H1 (cell line): Measurements from ENCODE around the gene LPAR2. TPM values are rescaled to one million over a fixed set of nuclear protein-coding genes. Genes with fewer than 3 reads are reported as not detected.
A peak's percentile ranks its signal among the peaks of the same experiment; 100 is the strongest.

Source experiments
- ATF2 ChIP-seq: IDR thresholded peaks from 2 replicates; pipeline ENCODE4 v1.6.1; 2012; ENCODE audit warnings: low read length, inconsistent platforms
- BRCA1 ChIP-seq: IDR thresholded peaks from 2 replicates; pipeline ENCODE4 v1.6.1; 2012; ENCODE audit warnings: low read depth, low read length, improper control_type of control experiment
- CEBPB ChIP-seq: IDR thresholded peaks from 2 replicates; pipeline ENCODE4 v1.6.1; 2012; ENCODE audit warnings: low read depth, low read length
- EP300 ChIP-seq, 2 experiments: IDR thresholded peaks; 1 replicate in 1 of 2; 2 replicates in 1 of 2; pipeline ENCODE4 v1.6.1; 2011 to 2012; ENCODE audit warnings: low read depth in 2 of 2, low read length in 2 of 2, mild to moderate bottlenecking in 2 of 2, borderline replicate concordance in 1 of 2, inconsistent platforms in 1 of 2, moderate library complexity in 1 of 2
- FOSL1 ChIP-seq: IDR thresholded peaks from 2 replicates; pipeline ENCODE4 v1.6.1; 2011; ENCODE audit warnings: mild to moderate bottlenecking, low read depth, low read length, moderate library complexity; ENCODE audit not compliant: insufficient read depth
- GABPA ChIP-seq: IDR thresholded peaks from 2 replicates; pipeline ENCODE4 v1.6.1; 2011; ENCODE audit warnings: mild to moderate bottlenecking, low read length, moderate library complexity, borderline replicate concordance; ENCODE audit not compliant: insufficient read depth
- JUN ChIP-seq: IDR thresholded peaks from 2 replicates; pipeline ENCODE4 v1.6.1; 2011; ENCODE audit warnings: low read depth, mild to moderate bottlenecking, improper control_type of control experiment, low read length
- KDM1A ChIP-seq: fragments of 200-600, 300-600 bp; sonication (generic); IDR thresholded peaks from 2 replicates; pipeline ENCODE4 v1.7.1; 2016; ENCODE audit warnings: mild to moderate bottlenecking, low read length, borderline replicate concordance
- KDM4A ChIP-seq: IDR thresholded peaks from one replicate; pipeline ENCODE4 v1.7.1; 2012; ENCODE audit warnings: low read depth, mild to moderate bottlenecking, moderate library complexity, low read length, inconsistent platforms; ENCODE audit not compliant: severe bottlenecking
- KDM5A ChIP-seq: fragments of 200-600 bp; IDR thresholded peaks from 2 replicates; pipeline ENCODE4 v1.7.1; 2012; ENCODE audit warnings: mild to moderate bottlenecking, low read length, inconsistent platforms, mixed read lengths
- NANOG ChIP-seq: IDR thresholded peaks from 2 replicates; pipeline ENCODE4 v1.6.1; 2011; ENCODE audit warnings: low read length, low read depth, mild to moderate bottlenecking, inconsistent platforms; ENCODE audit not compliant: insufficient read depth, poor library complexity, severe bottlenecking
- PHF8 ChIP-seq: fragments of 200-600 bp; sonication (generic); conservative IDR thresholded peaks from 2 replicates; pipeline ENCODE4 v1.7.1; 2012; ENCODE audit warnings: low read depth, mild to moderate bottlenecking, inconsistent platforms, low read length, moderate library complexity
- POLR2AphosphoS5 ChIP-seq: IDR thresholded peaks from 2 replicates; pipeline ENCODE4 v1.6.1; 2011; ENCODE audit warnings: low read depth, low read length
- RNF2 ChIP-seq: fragments of 200-900, 300-1000 bp; sonication (generic); IDR thresholded peaks from 2 replicates; pipeline ENCODE4 v1.7.1; 2016; ENCODE audit warnings: borderline replicate concordance, low read depth, mild to moderate bottlenecking, antibody characterized with exemption, low read length; ENCODE audit not compliant: poor library complexity, severe bottlenecking; ENCODE audit errors: missing control alignments
- SIN3A ChIP-seq, 2 experiments: IDR thresholded peaks in 1 of 2; conservative IDR thresholded peaks in 1 of 2; 2 replicates each; pipeline ENCODE4 v1.6.1; 2011 to 2012; ENCODE audit warnings: low read length in 2 of 2, improper control_type of control experiment in 1 of 2, low read depth in 1 of 2, mild to moderate bottlenecking in 1 of 2
- SIRT6 ChIP-seq: IDR thresholded peaks from one replicate; pipeline ENCODE4 v1.7.1; 2012; ENCODE audit warnings: low read length, inconsistent platforms
- SP4 ChIP-seq: IDR thresholded peaks from 2 replicates; pipeline ENCODE4 v1.6.1; 2012; ENCODE audit warnings: low read length, inconsistent platforms
- TBP ChIP-seq: IDR thresholded peaks from 2 replicates; pipeline ENCODE4 v1.6.1; 2011; ENCODE audit warnings: low read depth, low read length, improper control_type of control experiment
- TCF12 ChIP-seq: IDR thresholded peaks from 2 replicates; pipeline ENCODE4 v1.6.1; 2011; ENCODE audit warnings: low read depth, mild to moderate bottlenecking, low read length
- USF2 ChIP-seq: IDR thresholded peaks from 2 replicates; pipeline ENCODE4 v1.6.1; 2011; ENCODE audit warnings: low read length, improper control_type of control experiment
- YY1 ChIP-seq: IDR thresholded peaks from 2 replicates; pipeline ENCODE4 v1.6.1; 2011; ENCODE audit warnings: low read depth, mild to moderate bottlenecking, low read length
- polyA plus RNA-seq, 7 experiments: library from polyadenylated mRNA; depleted of rRNA in 3 of 7; stranded (reverse) in 5 of 7; unstranded in 2 of 7; fragments of >200 nt in 5 of 7; fragments of 200-250 nt in 2 of 7; gene quantifications; 1 replicate in 5 of 7; 2 replicates in 1 of 7; 4 replicates in 1 of 7; pipeline versions ENCODE4 v1.2.1 to v1.2.3, GENCODE V29; 2011 to 2013; ENCODE audit warnings: missing spikeins in 2 of 7, mixed read lengths in 2 of 7
- total RNA-seq: library from RNA; stranded (reverse); fragmentation: NEBNext Ultra II Directional; extraction: Animal tissue kit (Norgen Biotek cat#: 25700); gene quantifications from 2 replicates; pipeline ENCODE4 v1.2.1, GENCODE V29; 2021

Gene LPAR2
- total and polyA plus RNA-seq, 2 of the 8 experiments (the other 6 are each of a cell fraction or from before 2014, with no cell fraction given): 47.6 to 70.2 TPM

- no peak for TF ChIP-seq ATF2
- no peak for TF ChIP-seq FOSL1
- no peak for TF ChIP-seq TCF12
- no peak for TF ChIP-seq USF2
- no peak for TF ChIP-seq SP4
- no peak for TF ChIP-seq KDM4A
- peak; percentile 59; the same call in 1 of the 2 replicates for TF ChIP-seq PHF8
- TF ChIP-seq NANOG: no peak
- no peak for TF ChIP-seq KDM1A
- TF ChIP-seq KDM5A: no peak
- TF ChIP-seq GABPA: 0 out of 2 replicates have a peak, but pooled peaks have one; percentile 23
- TF ChIP-seq YY1: no peak
- TF ChIP-seq POLR2AphosphoS5: peak; percentile 79
- TF ChIP-seq EP300 (IDR thresholded peaks at IDR 0.05; ENCODE audit: borderline replicate concordance in 1 of 2, low read depth in 2 of 2, low read length in 2 of 2): no peak
- TF ChIP-seq SIRT6: no peak
- TF ChIP-seq SIN3A (conservative IDR thresholded peaks at IDR 0.05 in 1 of 2, IDR thresholded peaks at IDR 0.05 in 1 of 2; ENCODE audit: low read depth in 1 of 2, low read length in 2 of 2): no peak
- TF ChIP-seq BRCA1: no peak
- TF ChIP-seq TBP: peak; percentile 58; the same call in 1 of the 2 replicates
- no peak; the same call in 1 of the 2 replicates for TF ChIP-seq CEBPB
- TF ChIP-seq RNF2: no peak
- no peak for TF ChIP-seq JUN
These were observed 598 bp upstream of the LPAR2 start (continued) for GRCh38 chr19:19628501-19629134.
